ENCODE results near the gene C6orf132.

The C6orf132 gene

DNA sequence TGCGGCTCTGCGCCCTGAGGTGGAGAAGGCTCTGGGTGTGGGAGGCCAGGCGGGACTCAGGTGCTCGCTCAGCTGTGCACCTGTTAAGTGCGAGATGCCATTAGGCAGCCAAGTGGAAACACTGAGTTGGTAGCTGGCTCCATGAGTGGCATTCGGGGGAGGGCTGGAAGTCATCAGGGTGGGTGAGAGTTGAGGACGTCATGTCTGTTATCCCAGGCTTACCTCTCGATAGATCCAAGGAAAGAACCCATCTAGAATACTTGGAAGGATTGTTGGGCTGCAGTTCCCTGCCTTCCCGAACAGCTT lies 50.7 kb downstream of the C6orf132 start:
- no peaks in the 10 kb centered on the region for H3K36me3 Mint-ChIP-seq (ENCODE audit: low read depth)
- no peaks in the 10 kb centered on the region for H3K27me3 Mint-ChIP-seq
- no peaks in the 10 kb centered on the region for H3K4me1 Mint-ChIP-seq (ENCODE audit: low read depth)
- no peak overlapping the region for H3K4me3 Mint-ChIP-seq
- H3K9me3 Mint-ChIP-seq: no peaks in the 10 kb centered on the region
- H3K27ac Mint-ChIP-seq: no peak overlapping the region

DNA sequence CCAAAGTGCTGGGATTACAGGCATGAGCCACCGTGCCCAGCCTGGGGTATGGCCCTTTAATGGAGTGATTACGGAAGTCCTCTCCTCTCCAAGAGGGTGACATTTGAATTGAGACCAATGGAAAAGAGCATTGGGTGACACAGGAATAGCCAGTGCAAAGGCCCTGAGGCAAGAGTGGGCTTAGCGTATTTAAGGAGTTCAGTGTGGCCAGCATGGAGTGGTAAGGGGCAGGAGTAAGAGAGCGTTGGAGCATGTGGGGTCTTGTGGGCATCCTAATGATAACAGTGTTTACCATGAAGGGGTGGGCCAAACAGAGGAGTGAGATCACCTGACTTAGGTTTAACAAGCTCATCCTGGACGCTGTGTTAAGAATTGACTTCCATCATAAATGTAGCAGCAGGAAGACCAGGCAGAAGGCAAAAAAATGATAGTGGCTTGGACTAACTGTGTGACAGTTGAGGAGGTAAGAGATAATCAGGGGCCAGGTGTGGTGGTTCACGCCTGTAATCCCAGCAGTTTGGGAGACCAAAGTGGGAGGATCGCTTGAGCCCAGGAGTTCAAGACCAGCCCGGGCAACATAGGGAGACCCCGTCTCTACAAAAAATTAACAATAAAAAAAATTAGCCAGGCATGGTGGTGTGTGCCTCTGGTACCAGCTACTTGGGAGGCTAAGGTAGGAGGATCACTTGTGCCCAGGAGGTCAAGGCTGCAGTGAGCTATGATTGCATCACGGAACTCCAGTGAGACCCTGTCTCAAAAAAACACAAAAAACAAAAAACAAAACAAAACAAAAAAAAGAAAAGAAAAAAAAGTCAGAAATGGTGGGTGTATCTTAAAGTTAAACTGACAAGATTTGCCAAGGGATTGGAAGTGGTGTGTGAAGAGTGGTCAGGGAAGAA lies 51.4 kb downstream of the C6orf132 start:
- Mint-ChIP-seq H3K9me3 (no peaks in the 10 kb centered on the region), H3K36me3 (ENCODE audit: low read depth) (no peaks in the 10 kb centered on the region), H3K27me3 (no peaks in the 10 kb centered on the region), H3K4me1 (ENCODE audit: low read depth) (no peaks in the 10 kb centered on the region), H3K4me3 (no peak overlapping the region), H3K27ac (no peak overlapping the region)

DNA sequence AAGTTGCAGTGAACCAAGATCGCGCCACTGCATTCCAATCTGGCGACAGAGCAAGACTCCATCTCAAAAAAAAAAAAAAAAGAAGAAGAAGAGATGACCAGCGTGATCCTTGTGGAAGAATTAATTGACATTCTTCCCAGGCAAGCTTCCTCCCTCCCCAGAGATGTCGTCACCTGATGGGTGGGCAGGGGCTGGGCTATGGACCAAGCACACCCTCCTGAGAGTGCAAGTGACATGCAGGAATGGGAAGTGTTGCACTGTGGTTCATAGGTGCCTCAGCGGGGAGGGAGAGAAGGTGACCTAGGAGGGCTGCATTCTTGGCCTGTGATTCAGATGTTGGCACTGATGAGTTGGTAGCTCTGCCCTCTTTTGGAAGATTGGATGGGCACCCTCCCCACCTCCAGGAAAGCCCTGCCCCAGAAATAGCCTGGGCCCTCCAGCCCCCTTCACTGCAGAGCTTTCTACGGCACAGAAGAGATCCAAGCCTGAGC lies 54.3 kb downstream of the C6orf132 start:
- no peak overlapping the region for H3K27ac Mint-ChIP-seq
- H3K4me3 Mint-ChIP-seq: no peak overlapping the region
- H3K4me1 Mint-ChIP-seq (ENCODE audit: low read depth): no peaks in the 10 kb centered on the region
- H3K36me3 Mint-ChIP-seq (ENCODE audit: low read depth): no peaks in the 10 kb centered on the region
- no peaks in the 10 kb centered on the region for H3K27me3 Mint-ChIP-seq
- no peaks in the 10 kb centered on the region for H3K9me3 Mint-ChIP-seq

- no peaks in the 10 kb centered on the region for H3K4me1 Mint-ChIP-seq (ENCODE audit: low read depth)
- no peak overlapping the region for H3K4me3 Mint-ChIP-seq
- no peaks in the 10 kb centered on the region for H3K36me3 Mint-ChIP-seq (ENCODE audit: low read depth)
- H3K27ac Mint-ChIP-seq: no peak overlapping the region
- no peaks in the 10 kb centered on the region for H3K9me3 Mint-ChIP-seq
- no peaks in the 10 kb centered on the region for H3K27me3 Mint-ChIP-seq
Measured at GRCh38 chr6:42086046-42087035, 56.1 kb downstream of the C6orf132 start.

DNA sequence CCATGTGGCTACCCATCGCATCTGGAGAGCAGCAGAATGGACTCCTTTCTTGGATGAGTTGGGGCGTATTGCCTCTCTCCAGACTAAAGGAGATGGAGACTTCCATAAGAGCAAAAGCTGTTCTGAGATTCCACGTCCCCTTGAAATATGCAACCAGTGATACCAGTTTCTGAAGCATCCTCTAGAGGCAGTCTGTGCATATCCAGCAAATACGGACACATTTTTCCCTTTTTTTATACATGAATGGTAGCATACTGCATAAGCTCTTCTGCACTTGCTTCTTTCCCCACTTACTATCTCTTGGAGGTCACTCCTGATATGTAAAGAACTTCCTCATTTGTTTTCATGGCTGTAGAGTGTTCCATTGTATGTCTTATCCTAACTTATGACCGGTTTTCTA lies 57.5 kb downstream of the C6orf132 start:
- Mint-ChIP-seq H3K4me1 (ENCODE audit: low read depth) (no peaks in the 10 kb centered on the region), H3K36me3 (ENCODE audit: low read depth) (peaks cover 4% of the 10 kb centered on the region), H3K27ac (no peak overlapping the region), H3K27me3 (no peaks in the 10 kb centered on the region), H3K4me3 (no peak overlapping the region), H3K9me3 (no peaks in the 10 kb centered on the region)

- H3K27me3 Mint-ChIP-seq: no peaks in the 10 kb centered on the region
- H3K27ac Mint-ChIP-seq: no peak overlapping the region
- H3K4me1 Mint-ChIP-seq (ENCODE audit: low read depth): no peaks in the 10 kb centered on the region
- no peaks in the 10 kb centered on the region for H3K9me3 Mint-ChIP-seq
- H3K36me3 Mint-ChIP-seq (ENCODE audit: low read depth): peaks cover 9% of the 10 kb centered on the region
- no peak overlapping the region for H3K4me3 Mint-ChIP-seq
Measured at GRCh38 chr6:42083530-42083929, 58.9 kb downstream of the C6orf132 start.

DNA sequence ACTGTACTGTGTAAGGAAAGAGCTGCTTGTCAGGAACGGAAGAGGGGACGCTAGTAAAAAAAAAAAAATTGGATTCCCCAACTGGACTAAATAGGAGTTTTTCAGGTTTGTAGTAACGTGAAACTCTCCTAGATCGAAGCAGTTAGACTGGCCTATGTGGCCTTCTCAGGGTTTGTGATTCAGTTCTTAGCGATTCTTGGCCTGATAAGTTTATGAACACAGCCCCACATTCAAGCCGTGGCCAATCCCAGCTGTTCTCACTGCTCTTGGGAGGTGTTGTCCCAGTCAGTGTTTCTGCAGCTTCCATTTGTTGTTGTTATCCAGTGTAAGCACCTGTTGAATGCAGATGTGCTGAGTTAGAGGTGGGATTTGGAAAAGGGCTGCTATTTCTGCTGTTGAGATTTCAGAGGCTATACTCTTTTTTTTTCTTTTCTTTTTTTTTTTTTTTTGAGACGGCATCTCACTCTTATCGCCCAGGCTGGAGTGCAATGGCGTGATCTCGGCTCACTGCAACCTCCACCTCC lies 62.4 kb downstream of the C6orf132 start:
- Mint-ChIP-seq H3K27ac (no peak overlapping the region), H3K36me3 (ENCODE audit: low read depth) (peaks cover 26% of the 10 kb centered on the region), H3K4me3 (no peak overlapping the region), H3K9me3 (no peaks in the 10 kb centered on the region), H3K27me3 (no peaks in the 10 kb centered on the region), H3K4me1 (ENCODE audit: low read depth) (no peaks in the 10 kb centered on the region)

DNA sequence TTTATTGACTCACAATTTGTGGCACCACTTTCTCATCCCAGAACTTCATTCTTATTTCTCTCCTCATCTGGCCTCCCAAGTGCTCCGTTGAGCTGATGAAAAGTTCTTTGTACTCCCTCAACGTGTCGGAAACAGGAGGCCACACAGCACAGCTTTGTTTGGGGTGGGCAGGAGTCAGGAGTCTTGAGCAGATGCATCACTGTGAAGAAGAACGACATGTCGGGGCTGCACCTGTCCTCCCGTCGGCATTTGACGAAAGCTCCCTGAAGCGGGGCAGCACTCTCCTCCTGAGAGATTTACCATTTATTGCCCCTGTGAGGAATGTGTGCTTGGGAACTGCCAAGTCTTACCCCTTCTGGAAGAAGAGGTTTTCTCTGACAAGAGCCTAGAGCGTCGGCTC lies 64.0 kb downstream of the C6orf132 start:
- Mint-ChIP-seq H3K4me3 (no peak overlapping the region), H3K9me3 (no peaks in the 10 kb centered on the region)

GRCh38 chr6:42075159-42075838 lies 67.1 kb downstream of the C6orf132 start:
- Mint-ChIP-seq H3K4me1 (ENCODE audit: low read depth) (no peaks in the 10 kb centered on the region), H3K4me3 (no peak overlapping the region), H3K27ac (no peak overlapping the region), H3K9me3 (no peaks in the 10 kb centered on the region), H3K36me3 (ENCODE audit: low read depth) (peaks cover 45% of the 10 kb centered on the region), H3K27me3 (no peaks in the 10 kb centered on the region)

More for the DNA sequence above, 64.0 kb downstream of the C6orf132 start:
- Mint-ChIP-seq H3K36me3 (ENCODE audit: low read depth) (peaks cover 34% of the 10 kb centered on the region), H3K4me1 (ENCODE audit: low read depth) (no peaks in the 10 kb centered on the region), H3K27ac (no peak overlapping the region), H3K27me3 (no peaks in the 10 kb centered on the region)

DNA sequence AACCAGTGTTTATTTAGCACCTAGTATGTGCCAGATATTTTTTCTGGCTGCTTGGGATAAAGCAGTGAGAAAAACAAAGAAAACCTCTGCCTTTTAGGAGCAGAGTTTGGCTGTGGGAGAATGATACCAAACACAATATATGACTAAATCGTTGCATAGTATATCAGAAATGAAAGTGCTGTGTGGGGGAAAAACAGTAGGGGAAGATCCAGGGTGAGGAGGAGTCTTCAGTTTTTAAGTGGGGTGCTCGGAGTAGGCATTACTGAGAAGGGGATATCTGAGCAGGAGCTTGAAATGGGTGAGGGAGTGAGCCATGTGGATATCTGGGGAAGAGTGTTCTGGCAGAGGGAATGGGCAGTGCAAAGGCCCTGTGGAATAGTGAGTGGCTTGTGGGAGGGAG lies 69.1 kb downstream of the C6orf132 start:
- H3K27me3 Mint-ChIP-seq: no peaks in the 10 kb centered on the region
- H3K4me3 Mint-ChIP-seq: no peak overlapping the region
- H3K9me3 Mint-ChIP-seq: no peaks in the 10 kb centered on the region
- H3K4me1 Mint-ChIP-seq (ENCODE audit: low read depth): no peaks in the 10 kb centered on the region
- H3K36me3 Mint-ChIP-seq (ENCODE audit: low read depth): peaks cover 37% of the 10 kb centered on the region
- no peak overlapping the region for H3K27ac Mint-ChIP-seq

GRCh38 chr6:42071881-42072583 lies 70.4 kb downstream of the C6orf132 start:
- no peak overlapping the region for H3K4me3 Mint-ChIP-seq
- H3K4me1 Mint-ChIP-seq (ENCODE audit: low read depth): no peaks in the 10 kb centered on the region
- H3K27me3 Mint-ChIP-seq: no peaks in the 10 kb centered on the region
- peaks cover 29% of the 10 kb centered on the region for H3K36me3 Mint-ChIP-seq (ENCODE audit: low read depth)
- H3K9me3 Mint-ChIP-seq: no peaks in the 10 kb centered on the region
- peak overlapping the region; percentile 42 for H3K27ac Mint-ChIP-seq

DNA sequence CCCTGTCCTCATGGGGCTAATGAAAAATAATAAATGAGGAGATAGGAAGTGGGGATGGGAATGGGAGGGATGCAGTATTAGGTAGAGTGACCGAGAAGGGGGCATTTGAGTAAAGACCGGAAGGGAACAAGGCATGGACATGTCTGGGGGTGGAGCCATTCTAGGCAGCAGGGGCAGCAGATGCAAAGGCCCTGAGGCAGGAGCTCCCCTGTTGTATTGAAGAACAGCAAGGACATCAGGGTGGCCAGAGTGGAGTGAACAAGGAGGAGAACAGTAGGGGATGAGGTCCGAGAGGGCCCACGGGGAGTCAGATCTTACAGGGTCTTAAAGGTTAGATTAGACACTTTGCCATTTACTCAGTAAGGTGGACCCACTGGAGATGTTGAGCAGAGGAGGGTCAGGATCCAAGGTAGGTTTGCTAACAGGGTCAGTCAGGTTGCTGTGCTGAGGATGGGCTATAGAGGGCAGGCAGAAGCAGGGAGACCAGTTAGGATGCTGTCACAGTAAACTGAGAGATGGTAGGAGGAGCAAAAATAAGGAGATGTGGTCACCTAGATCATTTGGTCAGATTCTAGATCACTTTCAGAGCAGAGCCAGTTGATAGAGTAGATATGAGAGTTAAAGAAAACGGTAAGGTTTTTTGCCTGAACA lies 73.4 kb downstream of the C6orf132 start:
- Mint-ChIP-seq H3K9me3 (no peaks in the 10 kb centered on the region), H3K27me3 (no peaks in the 10 kb centered on the region), H3K27ac (no peak overlapping the region), H3K4me1 (ENCODE audit: low read depth) (no peaks in the 10 kb centered on the region), H3K36me3 (ENCODE audit: low read depth) (peaks cover 32% of the 10 kb centered on the region), H3K4me3 (no peak overlapping the region)

GRCh38 chr6:42068173-42068572 lies 74.2 kb downstream of the C6orf132 start:
- Mint-ChIP-seq H3K4me3 (no peak overlapping the region), H3K9me3 (no peaks in the 10 kb centered on the region), H3K27ac (no peak overlapping the region), H3K36me3 (ENCODE audit: low read depth) (peaks cover 32% of the 10 kb centered on the region), H3K4me1 (ENCODE audit: low read depth) (no peaks in the 10 kb centered on the region), H3K27me3 (no peaks in the 10 kb centered on the region)

Measured in stimulated activated naive CD8-positive, alpha-beta T cell treated with anti-CD3 and anti-CD28 coated beads, Interleukin-15, Interleukin-2, amounts not matched to agents 100 ng/mL and 50 ng/mL, for 24 hours (primary cell).